HepG2 (cell line): ENCODE measurements around the gene PLOD3. TPM values are rescaled to one million over a fixed set of nuclear protein-coding genes. Genes with fewer than 3 reads are reported as not detected.

Experiments
- CENPT ChIP-seq: sonication (generic); formaldehyde crosslinking; IDR thresholded peaks from 2 replicates; pipeline ENCODE4 v1.8.0; 2022; ENCODE audit warnings: low read depth, mild to moderate bottlenecking, moderate library complexity, missing genetic modification reagents
- NFE2L2 ChIP-seq: fragments of 150-350 bp; IDR thresholded peaks from 2 replicates; pipeline ENCODE4 v1.6.1; 2014; ENCODE audit warnings: low read length
- PCBP2 ChIP-seq: fragments of 200-400 bp; formaldehyde crosslinking; optimal IDR thresholded peaks from 2 replicates; pipeline ENCODE3; 2018; ENCODE audit warnings: low read length, low read depth; ENCODE audit not compliant: poor library complexity, severe bottlenecking
- ZKSCAN8 ChIP-seq: IDR thresholded peaks from 2 replicates; pipeline ENCODE4 v1.6.1; 2016; ENCODE audit warnings: borderline replicate concordance, missing genetic modification reagents, missing compliant biosample characterization
- ZNF430 ChIP-seq: sonication (generic); formaldehyde crosslinking; IDR thresholded peaks from 2 replicates; pipeline ENCODE4 v1.9.0; 2021; ENCODE audit warnings: mild to moderate bottlenecking, missing genetic modification reagents
- ZNF557 ChIP-seq: sonication (generic); formaldehyde crosslinking; IDR thresholded peaks from 2 replicates; pipeline ENCODE4 v1.4.0; 2020; ENCODE audit warnings: missing genetic modification reagents
- polyA plus RNA-seq, 8 experiments: library from polyadenylated mRNA; depleted of rRNA in 3 of 8; stranded (reverse) in 7 of 8; unstranded in 1 of 8; fragments of >200 nt; fragmentation: Illumina TruSeq in 4 of 8; extraction: Trizol in 4 of 8; gene quantifications; 2 replicates each; pipeline versions ENCODE4 v1.2.1 to v1.2.3, GENCODE V29; 2011 to 2016; ENCODE audit warnings: low read depth in 4 of 8, missing spikeins in 1 of 8, mixed read lengths in 1 of 8; ENCODE audit not compliant: insufficient read depth in 1 of 8
- total RNA-seq, 5 experiments: library from RNA; depleted of rRNA; stranded (reverse); fragments of >200 nt; fragmentation: Illumina TruSeq; extraction: Trizol; gene quantifications; 2 replicates each; pipeline ENCODE4 v1.2.3, GENCODE V29; 2016; ENCODE audit warnings: low read depth in 1 of 5
- TF ChIP-seq, protein P1 (sequence below): sonication (generic); formaldehyde crosslinking; IDR thresholded peaks from 2 replicates; pipeline ENCODE4 v1.4.0; 2020; ENCODE audit warnings: missing genetic modification reagents
- TF ChIP-seq, protein P2 (sequence below): sonication (generic); formaldehyde crosslinking; IDR thresholded peaks from 2 replicates; pipeline ENCODE4 v1.5.0; 2020; ENCODE audit warnings: mild to moderate bottlenecking, missing genetic modification reagents, moderate library complexity
- TF ChIP-seq, protein P3 (sequence below): sonication (generic); formaldehyde crosslinking; IDR thresholded peaks from 2 replicates; pipeline ENCODE4 v1.5.0; 2020; ENCODE audit warnings: mild to moderate bottlenecking, missing genetic modification reagents
- TF ChIP-seq, protein P4 (sequence below): sonication (generic); formaldehyde crosslinking; IDR thresholded peaks from 2 replicates; pipeline ENCODE4 v1.5.1; 2020; ENCODE audit warnings: mild to moderate bottlenecking, missing genetic modification reagents, borderline replicate concordance
- TF ChIP-seq, protein P5 (sequence below): sonication (generic); formaldehyde crosslinking; IDR thresholded peaks from 2 replicates; pipeline ENCODE4 v1.4.0; 2020; ENCODE audit warnings: missing genetic modification reagents
- TF ChIP-seq, protein P6 (sequence below): sonication (generic); formaldehyde crosslinking; IDR thresholded peaks from 2 replicates; pipeline ENCODE4 v1.5.1; 2020; ENCODE audit warnings: missing genetic modification reagents, mild to moderate bottlenecking, borderline replicate concordance

Gene PLOD3
- total and polyA plus RNA-seq, 2 of the 13 experiments (the other 11 are each of a cell fraction or from before 2014, with no cell fraction given): 65.8 to 67.4 TPM

DNA sequence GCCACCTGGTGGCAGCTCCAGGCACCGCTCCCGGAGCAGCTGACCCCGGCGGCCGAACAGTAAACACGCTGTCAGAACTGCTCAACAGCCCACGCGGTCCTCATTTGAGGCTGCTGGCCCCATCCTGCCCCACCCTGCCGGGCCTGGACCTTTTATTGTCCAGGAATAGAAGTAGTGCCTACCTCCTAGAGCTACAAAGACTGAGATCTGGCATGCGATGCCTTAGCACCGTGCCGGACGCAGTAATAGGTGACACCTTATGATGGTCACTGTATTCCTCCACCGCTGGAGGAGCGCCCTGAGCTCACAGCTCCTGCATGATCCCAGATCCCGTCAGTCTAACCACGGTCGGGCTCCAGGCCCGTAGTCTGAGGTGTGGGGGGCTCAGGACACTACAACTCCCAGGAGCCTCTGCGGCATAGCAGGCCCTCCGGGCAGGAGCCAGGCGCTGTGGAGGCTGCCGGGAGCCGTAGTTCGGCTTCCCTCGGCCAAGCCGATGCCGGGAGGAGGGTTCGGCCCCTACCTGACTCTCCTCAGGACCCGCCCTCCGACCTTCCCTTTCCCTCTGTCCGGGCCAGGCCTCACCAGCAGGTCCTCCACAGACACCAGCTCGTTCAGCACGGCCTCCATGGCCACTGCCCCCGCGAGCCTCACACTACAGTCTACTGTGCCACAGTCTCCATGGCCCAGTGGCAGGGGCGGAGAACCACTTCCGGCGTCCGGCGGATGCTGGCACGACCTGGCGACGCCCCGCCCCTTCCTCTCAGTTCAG, 27.2 kb upstream of the PLOD3 start, which contains the start of gene FIS1 (continued):
- TF ChIP-seq, protein P1, sequence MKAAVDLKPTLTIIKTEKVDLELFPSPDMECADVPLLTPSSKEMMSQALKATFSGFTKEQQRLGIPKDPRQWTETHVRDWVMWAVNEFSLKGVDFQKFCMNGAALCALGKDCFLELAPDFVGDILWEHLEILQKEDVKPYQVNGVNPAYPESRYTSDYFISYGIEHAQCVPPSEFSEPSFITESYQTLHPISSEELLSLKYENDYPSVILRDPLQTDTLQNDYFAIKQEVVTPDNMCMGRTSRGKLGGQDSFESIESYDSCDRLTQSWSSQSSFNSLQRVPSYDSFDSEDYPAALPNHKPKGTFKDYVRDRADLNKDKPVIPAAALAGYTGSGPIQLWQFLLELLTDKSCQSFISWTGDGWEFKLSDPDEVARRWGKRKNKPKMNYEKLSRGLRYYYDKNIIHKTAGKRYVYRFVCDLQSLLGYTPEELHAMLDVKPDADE (CRISPR knock-in tag): peak; percentile 72; the same call in 1 of the 2 replicates
- TF ChIP-seq PCBP2 (no peak), ZKSCAN8 (CRISPR knock-in tag) (no peak), NFE2L2 (no peak), ZNF557 (CRISPR knock-in tag) (no peak), CENPT (no peak), ZNF430 (CRISPR knock-in tag) (peak; percentile 91)
- TF ChIP-seq, protein P2, sequence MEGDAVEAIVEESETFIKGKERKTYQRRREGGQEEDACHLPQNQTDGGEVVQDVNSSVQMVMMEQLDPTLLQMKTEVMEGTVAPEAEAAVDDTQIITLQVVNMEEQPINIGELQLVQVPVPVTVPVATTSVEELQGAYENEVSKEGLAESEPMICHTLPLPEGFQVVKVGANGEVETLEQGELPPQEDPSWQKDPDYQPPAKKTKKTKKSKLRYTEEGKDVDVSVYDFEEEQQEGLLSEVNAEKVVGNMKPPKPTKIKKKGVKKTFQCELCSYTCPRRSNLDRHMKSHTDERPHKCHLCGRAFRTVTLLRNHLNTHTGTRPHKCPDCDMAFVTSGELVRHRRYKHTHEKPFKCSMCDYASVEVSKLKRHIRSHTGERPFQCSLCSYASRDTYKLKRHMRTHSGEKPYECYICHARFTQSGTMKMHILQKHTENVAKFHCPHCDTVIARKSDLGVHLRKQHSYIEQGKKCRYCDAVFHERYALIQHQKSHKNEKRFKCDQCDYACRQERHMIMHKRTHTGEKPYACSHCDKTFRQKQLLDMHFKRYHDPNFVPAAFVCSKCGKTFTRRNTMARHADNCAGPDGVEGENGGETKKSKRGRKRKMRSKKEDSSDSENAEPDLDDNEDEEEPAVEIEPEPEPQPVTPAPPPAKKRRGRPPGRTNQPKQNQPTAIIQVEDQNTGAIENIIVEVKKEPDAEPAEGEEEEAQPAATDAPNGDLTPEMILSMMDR: peak; percentile 96
- TF ChIP-seq, protein P3, sequence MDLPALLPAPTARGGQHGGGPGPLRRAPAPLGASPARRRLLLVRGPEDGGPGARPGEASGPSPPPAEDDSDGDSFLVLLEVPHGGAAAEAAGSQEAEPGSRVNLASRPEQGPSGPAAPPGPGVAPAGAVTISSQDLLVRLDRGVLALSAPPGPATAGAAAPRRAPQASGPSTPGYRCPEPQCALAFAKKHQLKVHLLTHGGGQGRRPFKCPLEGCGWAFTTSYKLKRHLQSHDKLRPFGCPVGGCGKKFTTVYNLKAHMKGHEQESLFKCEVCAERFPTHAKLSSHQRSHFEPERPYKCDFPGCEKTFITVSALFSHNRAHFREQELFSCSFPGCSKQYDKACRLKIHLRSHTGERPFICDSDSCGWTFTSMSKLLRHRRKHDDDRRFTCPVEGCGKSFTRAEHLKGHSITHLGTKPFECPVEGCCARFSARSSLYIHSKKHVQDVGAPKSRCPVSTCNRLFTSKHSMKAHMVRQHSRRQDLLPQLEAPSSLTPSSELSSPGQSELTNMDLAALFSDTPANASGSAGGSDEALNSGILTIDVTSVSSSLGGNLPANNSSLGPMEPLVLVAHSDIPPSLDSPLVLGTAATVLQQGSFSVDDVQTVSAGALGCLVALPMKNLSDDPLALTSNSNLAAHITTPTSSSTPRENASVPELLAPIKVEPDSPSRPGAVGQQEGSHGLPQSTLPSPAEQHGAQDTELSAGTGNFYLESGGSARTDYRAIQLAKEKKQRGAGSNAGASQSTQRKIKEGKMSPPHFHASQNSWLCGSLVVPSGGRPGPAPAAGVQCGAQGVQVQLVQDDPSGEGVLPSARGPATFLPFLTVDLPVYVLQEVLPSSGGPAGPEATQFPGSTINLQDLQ (CRISPR knock-in tag): 0 out of 2 replicates have a peak, but pooled peaks have one; percentile 55
- TF ChIP-seq, protein P4, sequence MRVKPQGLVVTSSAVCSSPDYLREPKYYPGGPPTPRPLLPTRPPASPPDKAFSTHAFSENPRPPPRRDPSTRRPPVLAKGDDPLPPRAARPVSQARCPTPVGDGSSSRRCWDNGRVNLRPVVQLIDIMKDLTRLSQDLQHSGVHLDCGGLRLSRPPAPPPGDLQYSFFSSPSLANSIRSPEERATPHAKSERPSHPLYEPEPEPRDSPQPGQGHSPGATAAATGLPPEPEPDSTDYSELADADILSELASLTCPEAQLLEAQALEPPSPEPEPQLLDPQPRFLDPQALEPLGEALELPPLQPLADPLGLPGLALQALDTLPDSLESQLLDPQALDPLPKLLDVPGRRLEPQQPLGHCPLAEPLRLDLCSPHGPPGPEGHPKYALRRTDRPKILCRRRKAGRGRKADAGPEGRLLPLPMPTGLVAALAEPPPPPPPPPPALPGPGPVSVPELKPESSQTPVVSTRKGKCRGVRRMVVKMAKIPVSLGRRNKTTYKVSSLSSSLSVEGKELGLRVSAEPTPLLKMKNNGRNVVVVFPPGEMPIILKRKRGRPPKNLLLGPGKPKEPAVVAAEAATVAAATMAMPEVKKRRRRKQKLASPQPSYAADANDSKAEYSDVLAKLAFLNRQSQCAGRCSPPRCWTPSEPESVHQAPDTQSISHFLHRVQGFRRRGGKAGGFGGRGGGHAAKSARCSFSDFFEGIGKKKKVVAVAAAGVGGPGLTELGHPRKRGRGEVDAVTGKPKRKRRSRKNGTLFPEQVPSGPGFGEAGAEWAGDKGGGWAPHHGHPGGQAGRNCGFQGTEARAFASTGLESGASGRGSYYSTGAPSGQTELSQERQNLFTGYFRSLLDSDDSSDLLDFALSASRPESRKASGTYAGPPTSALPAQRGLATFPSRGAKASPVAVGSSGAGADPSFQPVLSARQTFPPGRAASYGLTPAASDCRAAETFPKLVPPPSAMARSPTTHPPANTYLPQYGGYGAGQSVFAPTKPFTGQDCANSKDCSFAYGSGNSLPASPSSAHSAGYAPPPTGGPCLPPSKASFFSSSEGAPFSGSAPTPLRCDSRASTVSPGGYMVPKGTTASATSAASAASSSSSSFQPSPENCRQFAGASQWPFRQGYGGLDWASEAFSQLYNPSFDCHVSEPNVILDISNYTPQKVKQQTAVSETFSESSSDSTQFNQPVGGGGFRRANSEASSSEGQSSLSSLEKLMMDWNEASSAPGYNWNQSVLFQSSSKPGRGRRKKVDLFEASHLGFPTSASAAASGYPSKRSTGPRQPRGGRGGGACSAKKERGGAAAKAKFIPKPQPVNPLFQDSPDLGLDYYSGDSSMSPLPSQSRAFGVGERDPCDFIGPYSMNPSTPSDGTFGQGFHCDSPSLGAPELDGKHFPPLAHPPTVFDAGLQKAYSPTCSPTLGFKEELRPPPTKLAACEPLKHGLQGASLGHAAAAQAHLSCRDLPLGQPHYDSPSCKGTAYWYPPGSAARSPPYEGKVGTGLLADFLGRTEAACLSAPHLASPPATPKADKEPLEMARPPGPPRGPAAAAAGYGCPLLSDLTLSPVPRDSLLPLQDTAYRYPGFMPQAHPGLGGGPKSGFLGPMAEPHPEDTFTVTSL: 0 out of 2 replicates have a peak, but pooled peaks have one; percentile 49
- TF ChIP-seq, protein P5, sequence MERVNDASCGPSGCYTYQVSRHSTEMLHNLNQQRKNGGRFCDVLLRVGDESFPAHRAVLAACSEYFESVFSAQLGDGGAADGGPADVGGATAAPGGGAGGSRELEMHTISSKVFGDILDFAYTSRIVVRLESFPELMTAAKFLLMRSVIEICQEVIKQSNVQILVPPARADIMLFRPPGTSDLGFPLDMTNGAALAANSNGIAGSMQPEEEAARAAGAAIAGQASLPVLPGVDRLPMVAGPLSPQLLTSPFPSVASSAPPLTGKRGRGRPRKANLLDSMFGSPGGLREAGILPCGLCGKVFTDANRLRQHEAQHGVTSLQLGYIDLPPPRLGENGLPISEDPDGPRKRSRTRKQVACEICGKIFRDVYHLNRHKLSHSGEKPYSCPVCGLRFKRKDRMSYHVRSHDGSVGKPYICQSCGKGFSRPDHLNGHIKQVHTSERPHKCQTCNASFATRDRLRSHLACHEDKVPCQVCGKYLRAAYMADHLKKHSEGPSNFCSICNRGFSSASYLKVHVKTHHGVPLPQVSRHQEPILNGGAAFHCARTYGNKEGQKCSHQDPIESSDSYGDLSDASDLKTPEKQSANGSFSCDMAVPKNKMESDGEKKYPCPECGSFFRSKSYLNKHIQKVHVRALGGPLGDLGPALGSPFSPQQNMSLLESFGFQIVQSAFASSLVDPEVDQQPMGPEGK (CRISPR knock-in tag): no peak
- TF ChIP-seq, protein P6, sequence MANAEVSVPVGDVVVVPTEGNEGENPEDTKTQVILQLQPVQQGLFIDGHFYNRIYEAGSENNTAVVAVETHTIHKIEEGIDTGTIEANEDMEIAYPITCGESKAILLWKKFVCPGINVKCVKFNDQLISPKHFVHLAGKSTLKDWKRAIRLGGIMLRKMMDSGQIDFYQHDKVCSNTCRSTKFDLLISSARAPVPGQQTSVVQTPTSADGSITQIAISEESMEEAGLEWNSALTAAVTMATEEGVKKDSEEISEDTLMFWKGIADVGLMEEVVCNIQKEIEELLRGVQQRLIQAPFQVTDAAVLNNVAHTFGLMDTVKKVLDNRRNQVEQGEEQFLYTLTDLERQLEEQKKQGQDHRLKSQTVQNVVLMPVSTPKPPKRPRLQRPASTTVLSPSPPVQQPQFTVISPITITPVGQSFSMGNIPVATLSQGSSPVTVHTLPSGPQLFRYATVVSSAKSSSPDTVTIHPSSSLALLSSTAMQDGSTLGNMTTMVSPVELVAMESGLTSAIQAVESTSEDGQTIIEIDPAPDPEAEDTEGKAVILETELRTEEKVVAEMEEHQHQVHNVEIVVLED: peak; percentile 76
